HG03039 (cell line): Measurements from ENCODE around the gene TEX48.

Experiments used
- ATAC-seq: cut with Tn5 transposase; IDR thresholded peaks from one replicate; pipeline ENCODE4 v1.9.1; 2021; ENCODE audit warnings: mild to moderate bottlenecking, moderate library complexity; ENCODE audit not compliant: unreplicated experiment

Gene TEX48, protein sequence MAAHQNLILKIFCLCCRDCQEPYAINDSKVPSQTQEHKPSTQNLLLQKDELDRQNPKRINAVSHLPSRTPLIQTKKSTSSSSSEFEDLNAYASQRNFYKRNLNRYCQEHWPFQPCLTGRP

DNA sequence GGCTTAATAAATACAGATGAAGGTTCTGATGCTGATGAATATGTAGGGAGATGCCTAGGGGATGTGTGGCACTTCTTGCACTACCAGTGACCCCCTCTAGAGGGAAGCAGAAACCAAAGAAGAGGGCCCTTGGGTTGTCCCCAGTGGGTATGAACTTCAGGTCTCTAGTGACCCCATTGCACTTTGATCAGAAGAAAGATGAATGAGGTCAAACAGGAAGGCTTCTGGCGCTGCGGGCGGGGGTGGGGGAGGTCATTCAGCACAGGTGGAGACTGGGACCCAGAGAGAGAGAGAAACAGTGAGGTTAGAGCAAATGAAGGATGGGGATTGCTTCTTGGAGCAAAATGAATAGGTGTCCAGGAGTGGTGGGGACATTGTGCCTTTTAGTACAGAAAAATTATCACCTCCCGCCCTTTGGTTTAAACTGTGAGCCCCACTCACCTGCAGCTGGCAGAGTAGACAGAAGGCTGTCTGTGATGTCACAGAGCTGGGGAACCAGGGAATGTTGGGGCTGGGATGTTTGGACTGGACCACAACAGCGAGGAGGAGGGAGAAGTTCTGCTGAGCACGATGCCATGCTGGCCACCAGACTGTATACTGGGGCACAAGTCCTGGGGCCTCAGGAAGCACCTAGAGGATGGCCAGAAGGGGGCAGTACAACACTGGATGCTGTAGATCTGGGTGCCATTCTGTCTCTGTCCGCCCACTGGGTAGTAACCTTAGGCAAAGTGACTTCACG lies at the start of gene TEX48:
TSS of gene TEX48 (minus strand) at position 599 of the 739 bp plus-strand sequence. CDS start 10,469 bp downstream, outside the sequence.
- ATAC-seq: peak; percentile 56

DNA sequence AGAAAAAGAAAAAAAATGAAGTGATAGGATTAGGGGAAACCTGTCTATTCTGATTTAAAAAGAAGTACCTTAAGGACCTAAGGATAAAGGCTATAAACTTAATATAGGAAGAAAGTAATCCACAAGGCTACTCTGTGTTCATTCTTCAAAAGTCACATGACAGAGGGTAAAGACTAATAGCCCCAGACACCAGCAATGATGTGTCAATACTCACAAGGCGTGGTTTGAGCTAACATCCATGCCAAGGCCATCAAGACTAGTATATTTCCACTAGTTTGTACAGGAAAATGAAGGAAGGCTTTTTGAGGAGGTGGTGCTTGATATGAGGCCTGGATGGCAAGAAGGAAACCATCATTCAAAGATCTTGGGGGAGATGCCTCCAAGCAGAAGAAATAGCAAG lies 49.7 kb upstream of the TEX48 start:
- ATAC-seq: no peak

DNA sequence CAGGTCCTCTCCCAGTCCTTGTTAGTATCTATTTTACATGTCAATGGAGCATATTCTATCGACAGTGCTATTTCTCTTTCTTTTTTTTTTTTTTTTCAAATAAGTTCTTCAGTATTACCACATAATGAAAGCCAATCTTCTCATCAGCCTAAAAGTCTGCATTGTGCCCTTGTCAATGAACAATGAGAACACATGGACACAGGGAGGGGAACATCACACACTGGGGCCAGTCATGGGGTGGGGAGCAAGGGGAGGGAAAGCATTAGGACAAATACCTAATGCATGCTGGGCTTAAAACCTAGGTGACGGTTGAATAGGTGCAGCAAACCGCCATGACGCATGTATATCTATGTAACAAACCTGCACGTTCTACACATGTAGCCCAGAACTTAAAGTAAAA lies 47.7 kb upstream of the TEX48 start:
- no peak for ATAC-seq

DNA sequence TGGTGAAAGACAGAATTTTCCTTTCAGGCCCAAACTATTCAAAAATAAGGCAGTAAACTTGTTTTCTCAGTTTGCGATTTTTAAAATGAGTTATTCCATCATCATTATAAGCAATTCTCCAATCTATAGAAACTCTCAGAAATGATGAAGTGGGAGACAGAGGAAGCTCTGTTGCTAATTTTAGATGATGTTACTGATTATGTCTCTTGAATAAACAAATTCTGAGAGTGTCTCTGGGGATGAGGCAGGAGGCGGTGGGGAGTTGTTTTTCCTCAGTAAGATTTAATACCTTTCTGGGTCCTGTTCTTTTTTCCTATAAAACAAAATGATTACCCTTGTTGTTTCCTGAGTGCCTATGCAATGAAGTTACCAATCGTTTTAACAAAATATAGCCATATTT lies 43.9 kb upstream of the TEX48 start:
- no peak for ATAC-seq

DNA sequence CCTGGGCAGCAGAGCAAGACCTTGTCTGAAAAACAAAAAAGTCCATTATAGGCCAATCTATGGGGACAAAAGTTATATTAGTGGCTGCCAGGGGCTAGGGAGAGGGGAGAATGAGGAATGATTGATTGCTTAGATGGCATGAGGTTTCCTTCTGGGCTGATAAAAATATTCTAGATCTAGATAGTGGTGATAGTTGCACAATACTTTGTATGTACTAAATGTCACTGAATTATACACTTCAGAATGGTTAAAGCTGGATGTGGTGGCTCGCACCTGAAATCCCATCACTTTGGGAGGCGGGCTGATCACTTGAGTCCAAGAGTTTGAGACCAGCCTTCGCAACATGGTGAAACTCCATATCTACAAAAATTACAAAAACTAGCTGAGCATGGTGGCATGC lies 42.8 kb upstream of the TEX48 start:
- ATAC-seq: no peak

DNA sequence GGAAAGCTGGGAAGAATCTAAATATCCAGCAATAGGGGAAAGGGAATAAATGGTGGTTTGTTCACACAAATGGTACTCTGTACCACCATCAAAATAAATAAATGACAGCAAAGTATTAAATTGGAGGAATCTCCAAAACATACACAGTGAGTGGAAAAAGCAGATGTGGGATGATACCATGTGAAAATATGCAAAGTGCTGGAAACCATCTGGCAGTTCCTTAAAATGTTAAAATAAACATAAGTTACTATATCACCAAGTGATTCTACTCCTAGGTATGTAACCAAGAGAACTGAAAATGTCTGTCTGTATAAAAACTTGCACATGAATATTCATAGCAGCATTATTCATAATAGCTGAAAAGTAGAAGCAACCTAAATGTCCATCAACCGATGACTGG lies 41.9 kb upstream of the TEX48 start:
- ATAC-seq: no peak

DNA sequence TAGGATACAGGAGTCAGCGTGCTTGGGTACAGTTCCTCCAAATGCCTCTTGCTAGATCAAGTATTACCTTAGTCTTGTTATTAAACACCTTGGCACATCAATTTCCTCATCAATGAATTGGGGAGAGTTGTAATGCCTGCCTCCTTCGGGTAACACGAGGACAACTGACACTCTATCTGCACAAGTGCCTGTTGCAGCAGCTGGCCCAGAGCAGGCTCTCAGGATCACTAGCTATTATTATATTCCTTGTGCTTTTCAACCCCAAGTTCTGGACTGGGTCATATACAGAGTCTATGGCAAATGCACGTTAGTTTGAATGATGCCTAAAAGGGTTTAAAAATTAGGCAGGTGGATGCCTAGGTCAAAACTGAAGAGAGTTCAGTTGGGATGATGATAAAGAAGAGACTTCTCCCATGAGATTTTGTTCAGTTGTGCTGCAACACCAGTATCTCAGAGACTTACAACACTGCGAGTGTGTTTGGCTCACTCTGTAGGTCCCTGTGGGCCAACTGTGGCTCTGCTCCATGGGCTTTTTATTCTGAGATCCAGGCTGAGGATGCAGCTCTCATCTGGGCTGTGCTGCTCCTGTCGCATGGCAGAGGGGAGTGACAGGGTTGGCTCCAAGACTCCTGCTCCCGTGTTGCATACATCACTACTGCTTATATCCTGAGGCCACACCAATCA lies 41.1 kb upstream of the TEX48 start:
- ATAC-seq: no peak

DNA sequence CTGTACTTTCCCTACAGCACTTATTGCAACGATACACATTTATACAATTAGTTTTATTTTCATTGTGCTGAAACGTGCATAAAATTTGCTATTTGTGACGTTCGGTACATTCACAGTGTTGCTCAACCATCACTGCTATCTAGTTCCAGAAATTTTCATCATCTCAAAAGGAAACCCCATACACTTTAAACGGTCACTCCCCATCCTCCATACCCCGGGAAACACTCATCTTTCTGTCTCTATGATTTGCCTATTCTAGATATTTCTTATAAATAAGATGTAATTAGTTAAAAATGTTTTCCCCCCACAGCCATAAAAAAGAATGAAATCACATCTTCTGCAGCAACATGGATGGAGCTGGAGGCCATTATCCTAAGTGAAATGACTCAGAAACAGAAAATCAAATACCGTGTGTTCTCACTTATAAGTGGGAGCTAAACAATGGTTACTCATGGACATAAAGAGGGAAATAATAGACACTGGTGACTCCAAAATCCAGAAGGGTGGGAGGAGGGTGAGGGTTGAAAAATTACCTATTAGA lies 40.2 kb upstream of the TEX48 start:
- ATAC-seq: no peak

DNA sequence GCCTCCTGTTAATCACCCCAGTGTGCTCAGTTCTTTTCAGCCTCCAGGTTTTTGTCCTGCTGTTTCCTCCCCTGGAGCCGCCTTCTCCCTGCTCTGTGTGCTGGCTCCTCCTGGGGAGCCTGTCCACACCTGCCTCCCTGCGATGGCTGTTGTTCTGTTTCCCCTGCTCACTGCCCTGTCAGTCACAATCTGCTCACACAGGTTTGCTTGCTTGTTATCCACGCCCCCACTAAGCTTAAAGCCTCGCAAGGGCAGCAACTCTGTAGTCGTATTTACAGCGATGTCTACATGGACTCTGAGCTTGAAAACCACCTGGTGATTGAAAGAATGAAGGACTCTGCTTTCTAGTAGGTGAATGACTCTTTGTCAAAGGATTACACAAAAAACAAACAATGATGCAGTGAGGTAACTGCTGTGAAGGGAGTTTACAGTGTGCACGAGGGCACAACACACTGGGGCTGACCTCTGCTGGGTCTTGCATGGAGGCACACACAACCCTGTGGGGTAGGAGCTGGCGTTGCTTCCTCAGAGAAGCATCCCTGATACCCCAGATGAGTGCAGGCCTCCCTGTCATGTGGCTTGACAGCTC lies 39.6 kb upstream of the TEX48 start:
- no peak for ATAC-seq

DNA sequence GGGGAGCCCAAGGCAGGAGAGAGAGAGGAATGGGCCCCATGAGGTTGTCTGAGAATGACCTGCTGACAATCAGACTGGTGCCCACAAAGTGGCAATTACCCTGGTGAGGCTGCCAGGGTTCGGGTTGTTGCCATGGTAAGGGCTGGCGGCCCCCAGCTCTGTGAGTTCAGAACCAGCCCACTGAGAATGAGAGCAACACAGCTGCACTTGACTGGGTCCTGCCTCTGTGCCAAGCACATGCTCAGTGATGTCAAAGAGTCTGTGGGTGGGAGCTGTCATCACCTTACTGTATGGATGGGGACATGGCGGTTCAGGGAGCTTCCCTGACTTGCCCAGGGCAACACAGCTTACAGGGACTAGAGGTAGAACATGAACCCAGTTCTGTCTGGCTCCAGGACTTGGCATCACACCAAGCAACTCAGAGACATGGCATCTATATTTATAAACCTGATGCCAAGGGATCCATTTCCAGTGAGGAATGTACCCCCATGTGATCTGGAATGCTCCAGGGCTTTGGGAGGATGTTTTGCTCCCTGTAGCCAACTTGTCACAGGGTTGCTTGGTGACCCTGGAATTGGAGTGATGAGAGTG lies 38.2 kb upstream of the TEX48 start:
- ATAC-seq: no peak

DNA sequence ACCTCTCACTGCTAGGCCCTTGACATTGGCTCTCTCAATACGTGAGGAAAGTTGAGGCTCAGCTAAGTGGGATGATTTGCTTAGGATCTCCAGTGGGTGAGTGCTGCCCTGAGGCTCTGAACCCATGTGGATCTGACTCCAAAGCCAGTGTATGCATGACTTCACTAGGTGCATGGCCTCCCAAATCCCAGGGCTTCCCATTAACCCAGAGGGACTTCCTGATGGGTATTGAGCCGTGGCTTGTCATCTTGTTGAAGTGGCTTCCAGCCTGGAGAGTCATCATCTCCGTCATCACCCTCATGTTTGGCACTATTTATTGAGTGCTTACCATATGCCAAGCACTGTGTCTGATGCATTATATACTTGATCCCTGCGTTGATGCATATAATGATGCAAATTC lies 37.3 kb upstream of the TEX48 start:
- ATAC-seq: no peak

DNA sequence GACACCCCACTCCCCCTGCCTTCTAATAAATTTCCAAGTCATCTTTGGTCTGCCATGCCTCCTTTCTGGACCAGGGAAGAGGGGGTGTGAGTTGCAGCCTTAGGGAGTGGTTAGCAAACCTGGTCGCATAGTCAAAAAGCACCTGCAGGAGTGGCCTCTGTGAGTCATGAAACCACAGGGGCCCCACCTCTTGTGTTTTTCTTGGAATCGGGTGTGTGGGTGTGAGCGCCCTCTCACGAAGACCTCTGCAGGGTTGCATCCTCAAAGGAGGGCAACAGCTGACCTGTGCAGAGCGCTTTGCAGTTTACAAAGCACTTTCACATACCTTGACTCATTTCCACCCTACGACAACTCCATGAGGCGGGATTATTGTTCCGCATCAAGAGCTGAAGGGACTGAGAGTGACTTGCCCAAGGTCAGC lies 36.8 kb upstream of the TEX48 start:
- peak; percentile 85 for ATAC-seq

DNA sequence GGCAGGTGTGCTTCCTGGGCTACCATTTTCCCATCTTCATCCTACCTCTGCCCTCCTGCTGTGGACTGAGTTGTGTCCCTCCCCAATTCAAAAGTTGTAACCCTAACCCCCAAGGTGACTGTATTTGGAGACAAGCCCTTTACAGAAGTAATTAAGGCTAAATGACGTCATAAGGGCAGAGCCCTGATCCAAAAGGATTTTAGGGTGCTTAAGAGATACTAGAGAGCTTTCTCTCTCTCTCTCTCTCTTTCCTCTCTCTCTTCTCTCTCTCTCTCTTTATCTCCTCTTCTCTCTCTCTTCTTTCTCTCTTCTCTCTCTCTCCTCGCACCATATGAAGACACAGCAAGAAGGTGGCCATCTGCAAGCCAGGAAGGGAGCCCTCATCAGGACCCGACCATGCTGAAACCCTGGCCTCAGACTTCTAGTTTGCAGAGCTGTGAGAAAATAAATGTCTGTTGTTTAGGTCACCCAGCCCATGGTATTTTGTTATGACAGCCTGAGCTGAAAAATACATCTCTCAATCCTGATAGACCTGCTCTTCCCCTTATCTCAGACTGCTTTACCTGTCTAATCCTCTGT lies 36.0 kb upstream of the TEX48 start:
- ATAC-seq: no peak

DNA sequence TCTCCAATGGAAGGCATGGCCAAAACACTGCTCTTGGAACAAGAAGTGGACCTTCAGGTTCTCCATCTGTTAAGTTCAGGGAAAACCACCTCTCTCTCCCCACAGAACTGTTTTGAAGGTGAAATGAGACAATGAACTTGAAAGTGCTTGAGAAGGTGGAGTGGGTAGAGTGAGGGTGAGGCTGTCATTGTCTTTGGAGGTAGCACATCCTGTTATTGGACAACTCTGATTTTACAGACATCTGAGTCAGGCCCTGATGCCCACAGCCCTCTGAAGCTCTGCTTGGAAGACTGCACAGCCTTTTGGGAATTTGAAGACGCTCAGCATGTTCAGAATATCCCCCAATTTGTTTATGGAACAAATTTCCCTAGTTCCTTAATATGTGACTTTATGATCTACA lies 27.6 kb upstream of the TEX48 start:
- ATAC-seq: no peak

DNA sequence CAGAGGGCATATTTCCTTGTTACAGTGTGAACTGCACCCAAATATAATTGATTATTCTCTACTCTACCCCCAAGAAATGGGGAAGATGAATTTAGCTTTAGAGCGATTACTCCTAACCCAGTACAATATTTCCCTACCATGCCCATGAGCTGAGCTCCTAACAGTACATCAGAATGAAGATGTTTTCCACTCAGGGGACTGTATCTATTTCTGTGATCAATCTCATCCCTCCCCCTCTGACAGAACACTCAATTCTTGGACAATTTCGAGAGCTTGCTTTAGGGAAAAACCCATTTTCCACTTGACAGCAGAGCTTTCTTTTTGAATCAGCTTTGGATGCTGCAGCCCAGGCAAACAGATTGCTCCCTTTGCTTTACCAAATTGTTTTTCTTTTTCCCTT lies 24.7 kb upstream of the TEX48 start:
- ATAC-seq: no peak

DNA sequence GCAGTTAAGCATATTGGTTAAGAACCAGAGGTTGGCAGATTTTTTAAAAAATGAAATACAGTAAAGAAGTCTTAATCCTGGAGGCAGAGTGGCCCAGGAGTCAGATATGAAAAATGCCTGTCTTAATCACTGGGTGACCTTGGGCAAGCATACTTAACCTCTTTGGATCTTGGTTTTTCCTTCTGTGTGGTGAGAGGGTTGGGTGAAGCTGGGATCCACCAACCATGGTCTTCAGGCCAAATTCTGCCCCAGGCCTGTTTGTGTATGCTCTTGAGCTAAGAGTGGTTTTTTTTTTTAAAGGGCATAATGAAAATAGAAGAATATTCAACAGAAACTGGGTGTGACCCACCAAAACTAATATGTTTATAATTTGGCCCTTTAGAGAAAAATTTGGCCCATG lies 20.0 kb upstream of the TEX48 start:
- ATAC-seq: no peak

DNA sequence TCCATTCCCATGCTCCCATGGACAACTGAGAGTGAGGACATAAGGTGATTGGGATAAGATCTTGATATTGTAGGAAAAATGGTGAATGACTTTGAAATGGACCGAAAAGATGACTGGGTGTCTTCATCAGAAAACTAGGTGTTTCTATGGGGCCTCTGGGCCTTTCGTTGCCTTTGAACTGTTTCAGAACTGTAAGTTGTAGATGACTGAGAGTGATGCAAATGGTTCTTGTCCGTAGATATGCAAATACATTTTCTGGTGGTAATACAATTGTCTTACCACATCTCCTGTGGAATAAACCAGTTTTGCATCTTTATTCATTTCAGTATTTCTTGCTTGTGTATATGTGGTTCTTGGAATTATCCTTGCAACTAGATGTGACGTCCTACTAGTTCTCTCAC lies 16.0 kb upstream of the TEX48 start:
- ATAC-seq: no peak

DNA sequence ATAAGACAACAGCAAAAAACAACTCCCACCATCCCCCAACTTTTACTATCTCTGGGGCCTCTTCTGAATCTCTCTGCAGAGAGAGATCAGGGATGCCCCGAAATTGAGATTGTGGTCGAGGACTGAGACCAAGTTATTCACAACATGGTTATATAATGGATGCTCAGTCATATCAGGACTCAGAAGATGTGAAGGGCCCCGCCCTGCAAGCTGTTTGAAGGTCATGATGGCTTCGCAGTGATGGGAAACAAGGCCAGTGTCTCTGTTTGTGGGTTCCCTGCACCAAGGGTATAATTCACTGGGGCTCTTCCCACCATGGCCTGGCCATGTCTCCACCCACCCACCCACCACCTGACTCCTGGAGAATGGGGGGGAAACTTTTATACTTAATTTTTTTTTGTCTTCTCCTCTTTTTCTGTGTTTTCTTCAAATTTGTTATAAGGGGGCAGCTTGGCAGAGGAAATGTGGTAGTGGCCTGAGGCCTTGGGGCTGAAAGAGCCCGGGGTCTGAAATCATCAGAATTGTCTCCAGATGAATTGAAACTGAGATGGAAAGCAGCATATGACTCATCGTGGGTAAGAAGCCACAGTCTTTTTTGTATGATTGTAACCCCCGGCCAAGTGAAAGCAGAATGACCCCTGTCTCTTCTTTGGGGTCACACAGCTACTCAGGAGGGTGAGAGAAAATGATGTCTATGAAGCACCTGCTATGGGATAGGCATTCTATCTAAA lies 15.0 kb upstream of the TEX48 start:
- ATAC-seq: peak; percentile 59

DNA sequence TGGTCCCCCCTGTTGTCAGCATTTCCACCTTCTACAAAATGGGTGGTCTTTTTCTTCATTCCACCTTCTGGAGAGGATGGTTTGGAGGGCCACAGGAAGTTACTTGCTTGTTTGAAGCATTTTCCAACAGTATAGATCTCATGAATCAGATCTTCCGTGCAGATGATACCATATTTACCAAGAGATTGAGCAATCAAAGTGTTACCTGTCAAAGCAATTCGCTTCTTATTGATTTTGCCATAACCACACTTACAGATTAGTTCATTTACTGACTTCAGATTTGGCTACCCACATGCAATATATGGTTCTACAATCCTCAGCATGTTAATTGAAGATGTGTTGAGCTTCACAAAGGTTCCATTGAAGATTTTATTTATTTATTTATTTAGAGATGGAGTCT lies 14.0 kb upstream of the TEX48 start:
- no peak for ATAC-seq

DNA sequence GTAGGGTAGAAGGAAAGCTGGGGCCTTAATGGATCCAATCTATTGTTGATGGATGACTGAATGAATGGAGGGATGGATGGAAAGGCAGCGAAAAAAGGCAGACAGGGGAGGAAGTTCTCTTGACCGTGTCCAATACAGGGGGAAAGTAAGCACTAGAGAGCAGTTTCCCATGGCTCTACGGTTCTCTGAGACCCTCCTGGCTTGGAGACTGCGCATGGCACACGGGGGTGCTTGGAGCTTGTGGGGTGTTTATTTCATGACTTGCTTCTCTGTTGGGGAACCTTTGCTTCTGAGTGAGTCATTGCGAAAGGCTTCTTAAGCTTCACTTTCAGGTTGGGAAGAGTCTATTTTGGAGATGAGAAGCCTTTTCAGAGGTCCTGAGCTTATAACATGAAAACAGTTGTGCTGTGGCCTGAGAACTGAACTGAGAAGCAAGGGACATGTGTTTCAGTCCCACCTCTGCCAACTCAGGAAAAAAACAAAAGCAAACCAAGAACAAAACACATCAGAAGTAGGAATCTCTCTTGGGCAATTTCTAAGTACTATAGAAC lies 12.8 kb upstream of the TEX48 start:
- ATAC-seq: peak; percentile 38
